ENCODE results near the gene ITM2C. TPM values are rescaled to one million over a fixed set of nuclear protein-coding genes. Genes with fewer than 3 reads are reported as not detected.

Gene ITM2C
- total RNA-seq, 2 experiments from 2014 or later: 77.2 to 79.5 TPM

DNA sequence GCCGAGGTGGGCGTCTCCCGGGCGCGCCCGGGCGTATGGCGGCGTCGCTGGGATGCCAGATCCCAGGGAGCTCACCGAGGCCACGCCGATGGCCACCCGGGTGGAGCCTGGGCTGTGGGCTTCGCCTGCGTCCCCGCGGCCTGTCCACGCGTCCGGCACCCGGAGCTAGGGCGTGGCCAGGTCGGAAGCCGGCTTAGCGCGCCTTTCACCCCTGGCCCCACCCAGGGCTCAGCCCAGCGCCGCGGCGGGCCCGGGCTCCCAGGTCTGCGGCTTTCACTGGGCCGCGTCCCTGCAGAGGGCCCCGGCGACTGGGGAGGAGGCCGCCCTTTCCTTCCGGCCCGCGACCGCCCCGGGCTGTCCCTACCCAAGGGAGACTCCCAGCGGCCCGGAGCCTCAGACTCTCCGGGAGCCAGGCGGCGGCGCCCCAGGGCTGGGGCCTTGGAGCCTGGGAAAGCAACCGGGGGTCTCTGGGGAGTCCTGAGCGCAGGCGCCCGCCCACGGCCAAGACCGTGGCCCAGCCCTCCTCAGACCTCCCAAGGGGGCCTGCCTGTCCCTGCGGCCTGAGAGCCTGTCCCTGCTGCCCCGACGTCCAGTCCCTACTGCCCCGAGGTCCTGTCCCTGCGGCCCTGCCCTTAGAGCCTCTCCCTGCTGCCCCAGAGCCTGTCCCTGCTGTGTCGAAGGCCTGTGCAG is 36.3 kb upstream of the ITM2C start:
- Mint-ChIP-seq H3K27me3 (ENCODE audit: low read depth) (peaks cover 52% of the 10 kb centered on the region), H3K9me3 (ENCODE audit: insufficient read depth) (no peaks in the 10 kb centered on the region), H3K27ac (no peak overlapping the region), H3K4me1 (ENCODE audit: low read depth) (peaks cover 24% of the 10 kb centered on the region), H3K36me3 (ENCODE audit: low read depth) (no peaks in the 10 kb centered on the region), H3K4me3 (peak overlapping the region; percentile 16)
- CTCF ChIA-PET: no interaction called here
- DNase-seq: peak; percentile 45
- POLR2A ChIA-PET: no interaction called here
- peak; percentile 81 for ATAC-seq

- DNase-seq (no peak), ATAC-seq (no peak)
- Mint-ChIP-seq H3K4me1 (ENCODE audit: low read depth) (peaks cover 22% of the 10 kb centered on the region), H3K4me3 (peak overlapping the region; percentile 16), H3K27ac (no peak overlapping the region), H3K36me3 (ENCODE audit: low read depth) (no peaks in the 10 kb centered on the region), H3K27me3 (ENCODE audit: low read depth) (peaks cover 55% of the 10 kb centered on the region), H3K9me3 (ENCODE audit: insufficient read depth) (no peaks in the 10 kb centered on the region)
- POLR2A ChIA-PET: no interaction called here
- CTCF ChIA-PET: no interaction called here
Measured at GRCh38 chr2:230829293-230829692, 35.4 kb upstream of the ITM2C start.

DNA sequence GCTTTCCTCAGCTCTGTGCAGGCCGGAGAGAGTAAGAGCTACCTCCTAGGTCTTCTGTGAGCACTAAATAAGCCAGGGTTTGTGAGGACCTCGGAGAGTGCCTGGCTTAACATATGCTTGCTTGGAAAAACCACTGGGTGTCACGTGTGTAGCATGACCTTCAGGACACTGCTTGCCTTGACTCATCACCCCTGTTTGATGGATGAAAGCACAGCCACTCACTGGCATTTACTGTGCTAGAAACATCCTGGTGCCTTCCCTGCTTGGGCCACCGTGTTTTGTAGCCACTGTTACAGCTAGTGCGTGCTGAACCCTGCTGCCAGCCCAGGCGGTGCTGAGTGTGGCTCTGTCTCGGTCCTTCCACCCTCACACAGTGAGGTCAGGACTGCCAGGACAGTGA is 34.8 kb upstream of the ITM2C start:
- ChIA-PET POLR2A (no interaction called here), CTCF (interaction anchor here (1.2 to 2.4 kb wide), 2 partner anchors 21 to 154 kb away, joined by 3 to 6 read pairs; no protein-coding TSS in a partner anchor)
- Mint-ChIP-seq H3K9me3 (ENCODE audit: insufficient read depth) (no peaks in the 10 kb centered on the region), H3K36me3 (ENCODE audit: low read depth) (no peaks in the 10 kb centered on the region), H3K27me3 (ENCODE audit: low read depth) (peaks cover 53% of the 10 kb centered on the region), H3K4me3 (no peak overlapping the region), H3K4me1 (ENCODE audit: low read depth) (peaks cover 18% of the 10 kb centered on the region), H3K27ac (no peak overlapping the region)
- no peak for ATAC-seq
- DNase-seq: no peak

GRCh38 chr2:230830428-230830827 is 34.3 kb upstream of the ITM2C start:
- ChIA-PET POLR2A (interaction anchor here (0.9 kb wide), 1 partner anchor 47 kb away, joined by 3 read pairs; no protein-coding TSS in a partner anchor), CTCF (interaction anchor here (1.2 to 2.9 kb wide), 3 partner anchors 18 to 154 kb away, joined by 3 to 14 read pairs (median 6); no protein-coding TSS in a partner anchor)
- H3K36me3 Mint-ChIP-seq (ENCODE audit: low read depth): no peaks in the 10 kb centered on the region
- no peaks in the 10 kb centered on the region for H3K9me3 Mint-ChIP-seq (ENCODE audit: insufficient read depth)
- peaks cover 18% of the 10 kb centered on the region for H3K4me1 Mint-ChIP-seq (ENCODE audit: low read depth)
- no peak overlapping the region for H3K4me3 Mint-ChIP-seq
- H3K27ac Mint-ChIP-seq: no peak overlapping the region
- H3K27me3 Mint-ChIP-seq (ENCODE audit: low read depth): peaks cover 52% of the 10 kb centered on the region
- ATAC-seq: no peak
- DNase-seq: no peak

GRCh38 chr2:230840301-230840700 is 24.4 kb upstream of the ITM2C start:
- DNase-seq (no peak), ATAC-seq (no peak)
- POLR2A ChIA-PET: no interaction called here
- Mint-ChIP-seq H3K4me3 (no peak overlapping the region), H3K9me3 (ENCODE audit: insufficient read depth) (peaks cover 6% of the 10 kb centered on the region), H3K27me3 (ENCODE audit: low read depth) (peaks cover 18% of the 10 kb centered on the region), H3K27ac (no peak overlapping the region), H3K36me3 (ENCODE audit: low read depth) (no peaks in the 10 kb centered on the region), H3K4me1 (ENCODE audit: low read depth) (peaks cover 3% of the 10 kb centered on the region)
- CTCF ChIA-PET: interaction anchor here (1.1 to 2.6 kb wide), 4 partner anchors 10 to 147 kb away, joined by 3 to 23 read pairs (median 10); no protein-coding TSS in a partner anchor

GRCh38 chr2:230842473-230842872 is 22.3 kb upstream of the ITM2C start:
- CTCF ChIA-PET: interaction anchor here (0.6 kb wide), 1 partner anchor 18 kb away, joined by 3 read pairs; no protein-coding TSS in a partner anchor
- Mint-ChIP-seq H3K4me1 (ENCODE audit: low read depth) (peaks cover 3% of the 10 kb centered on the region), H3K27ac (no peak overlapping the region), H3K9me3 (ENCODE audit: insufficient read depth) (peaks cover 6% of the 10 kb centered on the region), H3K36me3 (ENCODE audit: low read depth) (no peaks in the 10 kb centered on the region), H3K27me3 (ENCODE audit: low read depth) (peaks cover 22% of the 10 kb centered on the region), H3K4me3 (no peak overlapping the region)
- POLR2A ChIA-PET: no interaction called here
- DNase-seq: no peak
- no peak for ATAC-seq

DNA sequence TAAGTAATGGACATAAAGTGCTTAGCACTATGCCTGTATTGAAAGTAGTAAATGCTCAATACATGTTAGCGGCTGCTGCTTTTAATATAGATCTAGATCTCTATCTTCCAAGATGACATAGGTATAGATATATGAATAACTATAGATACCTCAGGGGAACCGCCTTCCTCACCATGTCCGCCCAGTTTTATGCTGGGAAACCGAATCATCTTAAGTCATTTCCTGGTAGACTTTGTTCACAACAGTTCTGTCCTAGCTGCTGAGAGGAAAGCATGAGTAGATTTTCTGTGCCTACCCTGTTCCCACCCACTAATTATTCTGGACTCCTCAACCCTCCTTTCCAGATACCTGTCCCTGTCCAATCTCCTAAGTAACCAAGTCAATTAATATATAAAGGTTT is 21.6 kb upstream of the ITM2C start:
- H3K9me3 Mint-ChIP-seq (ENCODE audit: insufficient read depth): peaks cover 4% of the 10 kb centered on the region
- ATAC-seq (no peak), DNase-seq (no peak)
- ChIA-PET CTCF (no interaction called here), POLR2A (no interaction called here)
- peaks cover 24% of the 10 kb centered on the region for H3K27me3 Mint-ChIP-seq (ENCODE audit: low read depth)
- H3K27ac Mint-ChIP-seq: no peak overlapping the region
- H3K4me3 Mint-ChIP-seq: no peak overlapping the region
- H3K4me1 Mint-ChIP-seq (ENCODE audit: low read depth): peaks cover 8% of the 10 kb centered on the region
- no peaks in the 10 kb centered on the region for H3K36me3 Mint-ChIP-seq (ENCODE audit: low read depth)

- POLR2A ChIA-PET: no interaction called here
- Mint-ChIP-seq H3K4me1 (ENCODE audit: low read depth) (peaks cover 17% of the 10 kb centered on the region), H3K27me3 (ENCODE audit: low read depth) (peaks cover 36% of the 10 kb centered on the region)
Measured at GRCh38 chr2:230846360-230846759, 18.4 kb upstream of the ITM2C start.

GRCh38 chr2:230847883-230848388 is 16.8 kb upstream of the ITM2C start:
- ATAC-seq (peak; percentile 97), DNase-seq (peak; percentile 92)
- Mint-ChIP-seq H3K4me1 (ENCODE audit: low read depth) (peaks cover 17% of the 10 kb centered on the region), H3K27ac (no peak overlapping the region), H3K4me3 (no peak overlapping the region), H3K27me3 (ENCODE audit: low read depth) (peaks cover 35% of the 10 kb centered on the region), H3K9me3 (ENCODE audit: insufficient read depth) (no peaks in the 10 kb centered on the region), H3K36me3 (ENCODE audit: low read depth) (no peaks in the 10 kb centered on the region)
- POLR2A ChIA-PET: interaction anchor here (1.4 kb wide), 1 partner anchor 137 kb away, joined by 3 read pairs; no protein-coding TSS in a partner anchor
- CTCF ChIA-PET: interaction anchor here (0.6 to 3.9 kb wide), 24 partner anchors 8 to 604 kb away, joined by 3 to 30 read pairs (median 6); partner anchors contain the start of gene ITM2C

More at GRCh38 chr2:230846360-230846759, 18.4 kb upstream of the ITM2C start:
- H3K9me3 Mint-ChIP-seq (ENCODE audit: insufficient read depth): no peaks in the 10 kb centered on the region
- CTCF ChIA-PET: interaction anchor here (0.8 to 3.9 kb wide), 5 partner anchors 10 to 206 kb away, joined by 3 to 30 read pairs (median 11); no protein-coding TSS in a partner anchor
- H3K36me3 Mint-ChIP-seq (ENCODE audit: low read depth): no peaks in the 10 kb centered on the region
- ATAC-seq: no peak
- H3K4me3 Mint-ChIP-seq: no peak overlapping the region
- H3K27ac Mint-ChIP-seq: no peak overlapping the region
- DNase-seq: no peak

GRCh38 chr2:230849633-230850357 is 14.9 kb upstream of the ITM2C start:
- POLR2A ChIA-PET: no interaction called here
- Mint-ChIP-seq H3K36me3 (ENCODE audit: low read depth) (no peaks in the 10 kb centered on the region), H3K4me3 (no peak overlapping the region), H3K9me3 (ENCODE audit: insufficient read depth) (no peaks in the 10 kb centered on the region), H3K27ac (no peak overlapping the region), H3K27me3 (ENCODE audit: low read depth) (peaks cover 48% of the 10 kb centered on the region), H3K4me1 (ENCODE audit: low read depth) (peaks cover 17% of the 10 kb centered on the region)
- CTCF ChIA-PET: interaction anchor here (1.0 to 4.7 kb wide), 17 partner anchors 9 to 137 kb away, joined by 3 to 30 read pairs (median 13); no protein-coding TSS in a partner anchor
- ATAC-seq (peak; percentile 68), DNase-seq (peak; percentile 82)

DNA sequence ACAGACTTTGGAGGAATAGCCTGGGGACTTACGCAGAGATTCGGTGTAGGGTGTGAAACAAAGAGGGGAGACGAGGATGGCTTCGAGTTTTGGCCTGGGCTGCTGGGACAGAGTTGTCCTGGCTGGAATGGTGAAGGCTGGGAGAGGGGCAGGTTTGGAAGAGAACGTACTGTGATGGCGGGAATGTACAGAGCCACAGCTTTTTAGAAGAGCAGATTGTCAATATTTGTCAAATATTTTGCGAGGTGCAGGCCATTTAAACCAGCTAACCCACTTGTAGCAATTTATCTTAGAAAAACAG is 14.4 kb upstream of the ITM2C start:
- Mint-ChIP-seq H3K4me3 (no peak overlapping the region), H3K27ac (no peak overlapping the region)
- CTCF ChIA-PET: interaction anchor here (0.8 to 4.7 kb wide), 12 partner anchors 10 to 136 kb away, joined by 3 to 30 read pairs (median 5); no protein-coding TSS in a partner anchor

GRCh38 chr2:230852113-230852512 is 12.6 kb upstream of the ITM2C start:
- no peaks in the 10 kb centered on the region for H3K9me3 Mint-ChIP-seq (ENCODE audit: insufficient read depth)
- DNase-seq: no peak
- no peaks in the 10 kb centered on the region for H3K36me3 Mint-ChIP-seq (ENCODE audit: low read depth)
- H3K27ac Mint-ChIP-seq: no peak overlapping the region
- peaks cover 17% of the 10 kb centered on the region for H3K4me1 Mint-ChIP-seq (ENCODE audit: low read depth)
- no peak overlapping the region for H3K4me3 Mint-ChIP-seq
- H3K27me3 Mint-ChIP-seq (ENCODE audit: low read depth): peaks cover 46% of the 10 kb centered on the region
- ChIA-PET CTCF (interaction anchor here (0.7 to 4.7 kb wide), 9 partner anchors 9 to 600 kb away, joined by 3 to 30 read pairs (median 3); partner anchors contain the start of gene GPR55), POLR2A (no interaction called here)
- no peak for ATAC-seq

More for the DNA sequence above, 14.4 kb upstream of the ITM2C start:
- peaks cover 46% of the 10 kb centered on the region for H3K27me3 Mint-ChIP-seq (ENCODE audit: low read depth)
- no peak for ATAC-seq
- H3K4me1 Mint-ChIP-seq (ENCODE audit: low read depth): peaks cover 17% of the 10 kb centered on the region
- no peaks in the 10 kb centered on the region for H3K9me3 Mint-ChIP-seq (ENCODE audit: insufficient read depth)
- POLR2A ChIA-PET: no interaction called here
- H3K36me3 Mint-ChIP-seq (ENCODE audit: low read depth): no peaks in the 10 kb centered on the region
- DNase-seq: no peak

All from activated CD8-positive, alpha-beta T cell treated with anti-CD3 and anti-CD28 coated beads, Interleukin-2, amount 10 ng/mL, durations not matched to agents 7 days and 5 days (primary cell).